KMS-11 (cell line): ENCODE results near the gene GRK4.

ENCODE experiments used
- H2AFZ ChIP-seq: fragments of 200-600 bp; sonication (generic); 2 replicates; pipeline ENCODE4 v1.6.1; 2016; ENCODE audit warnings: antibody characterized with exemption, mixed run types, low read depth
- H3K27ac ChIP-seq: fragments of 200-600 bp; sonication (generic); 2 replicates; pipeline ENCODE4 v1.6.1; 2016; ENCODE audit warnings: mild to moderate bottlenecking, mixed run types
- H3K27me3 ChIP-seq: fragments of 200-600 bp; sonication (generic); 2 replicates; pipeline ENCODE4 v1.6.1; 2017; ENCODE audit warnings: mild to moderate bottlenecking, low read depth, mixed run types, moderate library complexity; ENCODE audit not compliant: insufficient read depth
- H3K36me3 ChIP-seq: fragments of 200-600 bp; sonication (generic); 2 replicates; pipeline ENCODE4 v1.6.1; 2017; ENCODE audit warnings: mild to moderate bottlenecking, mixed run types; ENCODE audit not compliant: insufficient read depth
- H3K4me1 ChIP-seq: fragments of 200-600 bp; sonication (generic); 2 replicates; pipeline ENCODE4 v1.6.1; 2016; ENCODE audit warnings: mild to moderate bottlenecking, low read depth, mixed run types; ENCODE audit not compliant: poor library complexity, severe bottlenecking
- H3K4me2 ChIP-seq: fragments of 200-600 bp; sonication (generic); 2 replicates; pipeline ENCODE4 v1.7.0; 2016; ENCODE audit warnings: mild to moderate bottlenecking, mixed run types
- H3K4me3 ChIP-seq: fragments of 200-600 bp; sonication (generic); IDR thresholded peaks from 2 replicates; pipeline ENCODE4 v1.6.1; 2017; ENCODE audit warnings: low read depth, low read length, mixed read lengths; ENCODE audit not compliant: insufficient read depth
- H3K79me2 ChIP-seq: fragments of 200-600 bp; sonication (generic); 2 replicates; pipeline ENCODE4 v1.6.1; 2016; ENCODE audit warnings: low read depth, mixed run types; ENCODE audit not compliant: insufficient read depth
- H3K9ac ChIP-seq: fragments of 200-600 bp; sonication (generic); 2 replicates; pipeline ENCODE4 v1.6.1; 2016; ENCODE audit warnings: mild to moderate bottlenecking, mixed run types
- H4K20me1 ChIP-seq: fragments of 200-600 bp; sonication (generic); 2 replicates; pipeline ENCODE4 v1.6.1; 2016; ENCODE audit warnings: mild to moderate bottlenecking, mixed run types; ENCODE audit not compliant: insufficient read depth
- TF ChIP-seq, protein P1 (sequence below): fragments of 200-600 bp; sonication (generic); conservative IDR thresholded peaks from 2 replicates; pipeline ENCODE4 v1.6.1; 2017; ENCODE audit warnings: low read depth, mild to moderate bottlenecking, antibody characterized with exemption, low read length, moderate library complexity, mixed read lengths

The GRK4 gene

DNA sequence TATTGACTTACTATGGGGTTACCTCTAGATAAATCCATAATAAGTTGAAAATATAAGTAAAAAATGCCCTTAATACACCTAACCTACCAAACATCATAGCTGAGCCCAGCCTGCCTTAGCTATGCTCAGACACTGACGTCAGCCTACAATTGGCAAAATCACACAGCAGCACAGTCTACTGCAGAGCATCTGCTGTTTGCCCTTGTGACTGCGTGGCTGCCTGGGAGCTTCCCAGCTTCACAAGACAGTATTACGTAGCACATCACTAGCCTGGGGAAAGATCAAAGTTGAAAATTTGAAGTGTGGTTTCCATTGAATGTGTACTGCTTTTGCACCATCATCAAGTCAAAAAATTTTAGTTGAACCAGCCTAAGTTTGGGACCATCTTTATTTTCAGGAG is 102.2 kb downstream of the GRK4 start:
- no peak overlapping the region for H3K4me2 ChIP-seq
- no peaks in the 10 kb centered on the region for H3K36me3 ChIP-seq
- no peak overlapping the region for H3K4me3 ChIP-seq
- H4K20me1 ChIP-seq = no peaks in the 10 kb centered on the region
- no peaks in the 10 kb centered on the region for H3K79me2 ChIP-seq
- no peak overlapping the region for H3K9ac ChIP-seq
- no peak overlapping the region for H3K27ac ChIP-seq
- no peaks in the 10 kb centered on the region for H3K4me1 ChIP-seq
- TF ChIP-seq, protein P1, sequence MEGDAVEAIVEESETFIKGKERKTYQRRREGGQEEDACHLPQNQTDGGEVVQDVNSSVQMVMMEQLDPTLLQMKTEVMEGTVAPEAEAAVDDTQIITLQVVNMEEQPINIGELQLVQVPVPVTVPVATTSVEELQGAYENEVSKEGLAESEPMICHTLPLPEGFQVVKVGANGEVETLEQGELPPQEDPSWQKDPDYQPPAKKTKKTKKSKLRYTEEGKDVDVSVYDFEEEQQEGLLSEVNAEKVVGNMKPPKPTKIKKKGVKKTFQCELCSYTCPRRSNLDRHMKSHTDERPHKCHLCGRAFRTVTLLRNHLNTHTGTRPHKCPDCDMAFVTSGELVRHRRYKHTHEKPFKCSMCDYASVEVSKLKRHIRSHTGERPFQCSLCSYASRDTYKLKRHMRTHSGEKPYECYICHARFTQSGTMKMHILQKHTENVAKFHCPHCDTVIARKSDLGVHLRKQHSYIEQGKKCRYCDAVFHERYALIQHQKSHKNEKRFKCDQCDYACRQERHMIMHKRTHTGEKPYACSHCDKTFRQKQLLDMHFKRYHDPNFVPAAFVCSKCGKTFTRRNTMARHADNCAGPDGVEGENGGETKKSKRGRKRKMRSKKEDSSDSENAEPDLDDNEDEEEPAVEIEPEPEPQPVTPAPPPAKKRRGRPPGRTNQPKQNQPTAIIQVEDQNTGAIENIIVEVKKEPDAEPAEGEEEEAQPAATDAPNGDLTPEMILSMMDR = no peak
- no peak overlapping the region for H2AFZ ChIP-seq
- H3K27me3 ChIP-seq = peaks cover 23% of the 10 kb centered on the region; the same call in 1 of the 2 replicates

DNA sequence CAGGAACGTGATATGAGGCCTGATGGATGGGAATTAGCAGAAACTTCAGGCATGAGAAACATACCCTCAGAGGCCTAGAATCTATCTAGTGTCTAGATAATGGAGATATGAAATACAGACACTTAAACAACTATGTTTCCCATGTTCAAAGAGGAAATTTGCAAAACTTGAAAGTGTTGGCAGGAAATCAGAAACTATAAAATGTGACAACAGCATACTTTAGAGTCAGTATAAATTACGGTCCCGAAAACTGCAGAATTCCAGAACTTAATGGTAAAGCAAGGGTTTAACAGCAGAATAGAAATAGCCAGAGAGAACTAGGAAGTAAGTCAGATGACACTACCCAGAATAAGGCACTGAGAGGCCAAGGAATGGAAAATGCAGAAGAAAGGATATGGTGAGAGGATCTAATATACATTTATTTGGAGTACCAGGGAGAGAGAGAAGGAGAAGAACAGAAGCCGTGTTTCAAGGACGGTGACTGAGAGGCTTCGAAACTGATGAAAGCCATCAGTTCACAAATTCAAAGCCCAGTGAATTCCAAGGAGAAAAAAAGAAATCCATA is 103.5 kb downstream of the GRK4 start:
- no peak overlapping the region for H3K9ac ChIP-seq
- no peak overlapping the region for H3K4me3 ChIP-seq
- no peaks in the 10 kb centered on the region for H3K36me3 ChIP-seq
- H3K79me2 ChIP-seq = no peaks in the 10 kb centered on the region
- H3K4me2 ChIP-seq = no peak overlapping the region
- H3K4me1 ChIP-seq = no peaks in the 10 kb centered on the region
- H4K20me1 ChIP-seq = no peaks in the 10 kb centered on the region
- H3K27me3 ChIP-seq = peaks cover 19% of the 10 kb centered on the region; the same call in 1 of the 2 replicates
- no peak overlapping the region for H3K27ac ChIP-seq
- TF ChIP-seq, protein P1 = no peak
- H2AFZ ChIP-seq = no peak overlapping the region

DNA sequence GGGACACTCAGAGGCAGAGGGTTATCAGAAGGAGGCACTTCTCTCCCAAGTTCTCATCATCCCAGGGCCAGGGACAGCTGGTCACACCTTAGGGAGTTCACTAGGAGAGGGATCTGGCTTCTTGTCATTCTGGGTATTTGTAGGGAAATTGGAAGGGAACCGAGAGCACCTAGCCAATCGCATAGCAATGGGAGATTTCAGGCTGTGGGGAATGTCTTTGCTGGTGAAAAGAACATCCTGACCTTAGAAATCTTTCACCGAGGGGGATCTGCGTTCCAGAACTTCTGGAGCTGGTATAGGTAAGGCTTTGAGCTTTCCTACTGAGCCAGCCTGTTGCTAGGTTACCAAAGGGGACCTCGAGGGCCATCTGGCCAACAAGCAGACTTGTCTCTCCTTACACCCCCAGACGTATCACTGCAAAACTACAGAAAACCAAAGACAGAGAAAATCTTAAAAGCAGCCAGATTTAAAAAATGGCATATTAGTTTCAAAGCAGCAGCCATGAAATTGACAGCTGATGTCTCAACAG is 104.2 kb downstream of the GRK4 start:
- no peaks in the 10 kb centered on the region for H3K4me1 ChIP-seq
- no peak overlapping the region for H3K27ac ChIP-seq
- TF ChIP-seq, protein P1 = no peak
- H3K9ac ChIP-seq = no peak overlapping the region
- peaks cover 14% of the 10 kb centered on the region; the same call in 1 of the 2 replicates for H3K27me3 ChIP-seq
- H3K79me2 ChIP-seq = no peaks in the 10 kb centered on the region
- no peaks in the 10 kb centered on the region for H3K36me3 ChIP-seq
- no peak overlapping the region for H3K4me2 ChIP-seq
- no peak overlapping the region for H3K4me3 ChIP-seq
- no peak overlapping the region for H2AFZ ChIP-seq
- no peaks in the 10 kb centered on the region for H4K20me1 ChIP-seq

DNA sequence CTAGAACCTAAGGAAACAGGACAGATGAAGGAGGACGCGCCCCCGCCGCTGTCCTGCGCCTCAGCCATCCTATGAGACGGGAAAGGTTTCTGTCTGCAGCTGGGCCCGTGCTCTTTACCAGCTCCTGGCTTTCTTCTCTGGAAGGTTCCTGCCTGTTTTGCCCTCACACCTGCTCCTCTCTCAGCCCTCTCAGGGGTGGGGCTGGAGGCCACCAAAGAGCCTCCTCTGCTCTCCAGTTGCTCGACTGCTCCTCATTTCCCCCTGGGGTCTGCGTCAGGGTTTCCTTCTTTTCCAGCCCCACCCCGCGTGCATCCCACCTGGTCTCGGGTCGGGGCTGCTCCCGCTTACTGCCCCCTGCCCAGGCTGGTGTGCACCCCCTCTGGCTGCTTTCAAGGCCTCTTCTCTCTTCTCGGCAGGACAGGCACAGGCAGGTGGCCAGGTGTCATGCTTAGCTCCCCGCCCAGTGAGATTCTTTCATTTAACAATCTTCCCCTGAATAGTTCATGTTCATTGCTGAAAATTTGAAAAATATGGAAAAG is 106.4 kb downstream of the GRK4 start:
- H3K4me1 ChIP-seq = no peaks in the 10 kb centered on the region
- peaks cover 6% of the 10 kb centered on the region; the same call in 1 of the 2 replicates for H3K27me3 ChIP-seq
- H3K4me3 ChIP-seq = no peak overlapping the region
- H3K36me3 ChIP-seq = no peaks in the 10 kb centered on the region
- no peak overlapping the region for H2AFZ ChIP-seq
- H3K9ac ChIP-seq = no peak overlapping the region
- no peaks in the 10 kb centered on the region for H4K20me1 ChIP-seq
- H3K4me2 ChIP-seq = no peak overlapping the region
- no peaks in the 10 kb centered on the region for H3K79me2 ChIP-seq
- TF ChIP-seq, protein P1 = no peak
- no peak overlapping the region for H3K27ac ChIP-seq
